C1 segment of cervical spinal cord (tissue), 14 donors: ENCODE measurements around the gene GATAD2A.

ENCODE experiments used
- DNase-seq, 14 donors: peaks; one replicate each; lab custom pipeline; 2025; lab: John Stamatoyannopoulos, UW

The GATAD2A gene

GRCh38 chr19:19530423-19530804 is 124.9 kb downstream of the GATAD2A start:
- no peak for DNase-seq

- DNase-seq = no peak
Measured at GRCh38 chr19:19530889-19531288, 125.4 kb downstream of the GATAD2A start.

- DNase-seq = peak in 12 of 14 donors; percentile 12 to 82 (median 50)
Measured at GRCh38 chr19:19531951-19532805, 126.7 kb downstream of the GATAD2A start.

GRCh38 chr19:19532806-19533701 is 127.6 kb downstream of the GATAD2A start:
- no peak for DNase-seq

- DNase-seq = no peak
Measured at GRCh38 chr19:19533841-19534240, 128.4 kb downstream of the GATAD2A start.

- DNase-seq = no peak
Measured at GRCh38 chr19:19534556-19535265, 129.2 kb downstream of the GATAD2A start.

GRCh38 chr19:19535311-19536191 is 130.1 kb downstream of the GATAD2A start:
- no peak for DNase-seq

- no peak for DNase-seq
Measured at GRCh38 chr19:19537075-19538048, 131.9 kb downstream of the GATAD2A start.

- DNase-seq = no peak
Measured at GRCh38 chr19:19538061-19538784, 132.7 kb downstream of the GATAD2A start, which contains the start of gene CILP2. TSS of gene CILP2 (plus strand) at chr19:19538265. CDS start at chr19:19538350, 85 bp downstream.

GRCh38 chr19:19538785-19539166 is 133.3 kb downstream of the GATAD2A start:
- DNase-seq = no peak

GRCh38 chr19:19539698-19540063 is 134.2 kb downstream of the GATAD2A start:
- no peak for DNase-seq

GRCh38 chr19:19540064-19540714 is 134.7 kb downstream of the GATAD2A start:
- DNase-seq = no peak

- DNase-seq = no peak
Measured at GRCh38 chr19:19540715-19541515, 135.4 kb downstream of the GATAD2A start.

- DNase-seq = no peak
Measured at GRCh38 chr19:19541616-19542015, 136.1 kb downstream of the GATAD2A start.

- DNase-seq = no peak
Measured at GRCh38 chr19:19542507-19542906, 137.0 kb downstream of the GATAD2A start.

- DNase-seq = no peak
Measured at GRCh38 chr19:19543101-19543500, 137.6 kb downstream of the GATAD2A start.

- no peak for DNase-seq
Measured at GRCh38 chr19:19543640-19544039, 138.2 kb downstream of the GATAD2A start.
